ENCODE measurements around the gene LMO7.
"Not testable (repeated sequence)": the region's sequence is repeated elsewhere in the genome, so short reads cannot be mapped to it uniquely, and the experiment has no call there.

LMO7 gene

DNA sequence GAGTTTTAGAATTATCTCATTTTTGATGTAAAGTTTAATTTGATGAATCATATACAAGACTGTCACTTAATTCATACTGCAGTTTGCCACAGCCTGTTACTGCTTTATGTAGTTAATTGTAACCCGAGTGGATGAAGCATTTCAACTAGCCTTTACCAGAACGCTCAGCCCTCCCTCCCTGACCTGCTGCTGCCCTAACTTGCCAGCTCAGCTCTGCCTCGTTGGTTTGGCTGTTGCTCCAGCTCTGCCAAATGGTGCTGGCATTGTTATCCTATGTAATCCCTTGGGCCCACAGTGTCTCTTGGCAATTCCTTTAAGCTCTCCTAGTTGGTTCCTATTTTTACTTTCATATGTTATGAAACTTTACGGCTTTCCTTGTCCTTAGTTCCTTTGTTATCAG lies 113.3 kb downstream of the LMO7 start:
- DNase-seq = no peak

DNA sequence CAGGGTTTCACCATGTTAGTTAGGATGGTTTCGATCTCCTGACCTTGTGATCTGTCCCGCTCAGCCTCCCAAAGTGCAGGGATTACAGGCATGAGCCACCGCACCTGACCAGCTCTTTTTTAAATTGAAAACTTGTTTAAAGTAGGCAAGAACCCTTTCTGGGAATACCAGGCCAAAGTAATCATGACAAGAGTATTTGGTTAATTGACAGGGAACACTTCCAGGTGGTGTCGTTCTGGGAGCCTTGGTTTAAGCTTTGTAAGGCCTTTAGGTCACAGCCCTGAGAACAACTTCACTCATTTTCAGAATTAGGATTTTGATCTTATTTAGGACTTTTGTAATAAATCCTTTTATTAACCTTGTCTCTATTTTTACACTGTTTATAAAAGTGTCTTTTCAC lies 115.2 kb downstream of the LMO7 start:
- DNase-seq = no peak

DNA sequence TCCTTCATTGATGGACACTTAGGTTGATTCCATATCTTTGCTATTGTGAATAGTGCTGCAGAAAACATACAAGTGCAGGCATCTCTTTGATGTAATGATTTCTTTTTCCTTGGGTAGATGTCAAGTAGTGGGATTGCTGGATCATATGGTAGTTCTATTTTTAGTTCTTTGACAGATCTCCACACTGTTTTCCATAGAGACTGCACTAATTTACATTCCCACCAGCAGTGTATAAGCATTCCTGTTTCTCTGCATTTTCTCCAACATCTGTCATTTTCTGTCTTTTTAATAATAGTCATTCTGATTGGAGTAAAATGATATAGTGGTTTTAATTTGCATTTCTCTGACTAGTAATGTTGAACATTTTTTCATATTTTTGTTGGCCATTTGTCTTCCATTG lies 116.7 kb downstream of the LMO7 start:
- no peak for DNase-seq

DNA sequence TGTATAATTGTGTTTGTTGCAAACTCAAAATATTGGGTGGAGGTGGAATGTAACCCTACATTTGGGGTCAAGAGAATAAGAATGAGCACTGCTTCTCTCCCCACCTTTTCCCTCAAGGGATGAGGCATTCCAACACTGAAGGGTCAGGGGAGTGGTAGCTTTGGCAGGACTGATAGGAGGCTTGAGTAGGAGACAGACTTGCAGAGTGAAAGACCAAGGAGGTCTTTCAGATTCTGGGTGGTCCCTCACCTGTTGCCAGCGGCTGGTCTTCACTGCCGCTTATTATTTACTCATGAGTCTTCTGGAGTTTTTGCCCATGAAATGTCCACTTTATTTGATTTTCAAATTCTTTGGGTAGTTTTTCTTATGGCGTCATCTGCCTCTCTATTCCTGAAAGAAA lies 118.8 kb downstream of the LMO7 start:
- no peak for DNase-seq

DNA sequence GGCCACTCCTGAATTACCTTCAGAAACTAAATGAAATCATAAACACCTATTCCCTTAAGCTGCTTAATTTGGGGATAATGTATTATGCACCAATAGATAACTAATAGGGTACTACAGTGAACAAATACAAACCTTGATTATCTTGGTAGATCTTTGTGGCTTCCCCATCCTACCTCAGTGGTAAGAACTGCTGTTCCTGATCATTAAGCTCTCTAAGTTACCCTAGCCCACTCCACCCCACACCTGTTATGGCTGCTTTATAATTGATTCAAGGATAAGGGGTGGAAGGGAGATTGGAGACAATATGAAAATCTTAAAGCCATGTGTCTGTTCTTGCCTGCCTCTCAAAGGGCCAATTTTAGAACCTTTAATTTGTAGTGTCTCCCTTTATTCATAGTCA lies 121.2 kb downstream of the LMO7 start:
- DNase-seq = no peak

DNA sequence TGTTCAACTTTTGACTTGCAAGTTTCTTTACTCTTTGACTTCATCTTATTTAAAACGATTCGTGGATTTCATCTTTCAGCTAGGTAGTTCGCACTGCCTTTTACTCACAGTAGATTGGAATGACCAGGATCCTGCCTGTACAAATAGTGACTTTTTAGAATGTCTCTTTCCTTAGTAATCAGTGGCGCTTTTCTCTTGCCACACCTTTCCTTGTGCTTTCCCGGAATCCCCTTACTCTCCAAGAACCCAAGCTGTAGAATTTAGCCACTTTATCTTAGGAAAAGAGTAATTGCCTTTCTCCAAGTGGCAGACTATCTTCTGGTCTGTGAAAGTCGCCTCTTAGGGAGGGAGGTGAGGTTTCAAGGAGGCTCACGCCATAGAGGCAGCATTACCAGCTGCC lies 123.4 kb downstream of the LMO7 start:
- DNase-seq = no peak

DNA sequence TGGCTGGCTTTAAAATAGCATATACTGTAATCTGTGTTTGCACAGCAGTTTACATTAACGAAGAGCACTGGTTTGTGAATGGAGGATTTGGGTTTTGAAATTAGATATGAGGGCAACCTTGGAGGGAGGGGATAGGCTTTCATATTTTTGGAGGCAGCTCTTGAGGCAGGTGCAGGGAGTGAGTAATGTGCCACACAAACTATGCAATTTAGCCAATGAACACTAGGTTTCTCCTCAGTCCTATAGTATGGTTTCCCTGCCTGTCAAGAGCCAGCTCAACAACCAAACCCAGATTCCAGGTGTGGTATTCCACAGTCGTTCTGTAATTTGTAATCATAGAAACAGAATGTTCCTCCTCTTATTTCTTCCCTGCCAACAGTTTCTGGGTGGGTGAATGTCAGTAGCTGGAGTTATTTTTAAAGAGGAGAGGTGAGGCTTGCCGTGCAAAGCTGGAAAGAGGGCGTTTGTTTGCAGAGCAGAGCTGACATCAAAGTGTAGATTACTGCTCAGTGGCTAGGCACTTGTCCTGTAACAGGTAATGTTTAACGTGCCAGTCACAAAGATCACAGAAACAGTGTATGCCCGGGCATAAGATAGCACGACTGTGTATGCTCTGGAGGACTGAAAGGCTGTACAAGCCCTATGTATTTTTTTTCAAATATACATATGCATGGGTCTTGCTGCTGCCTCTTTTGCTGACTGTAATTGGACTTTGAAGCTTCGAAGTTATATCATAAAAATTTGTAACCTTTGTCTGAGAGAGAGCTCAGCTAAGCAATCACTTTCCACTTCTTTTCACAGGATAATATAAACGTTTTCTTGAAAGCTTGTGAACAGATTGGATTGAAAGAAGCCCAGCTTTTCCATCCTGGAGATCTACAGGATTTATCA lies 124.2 kb downstream of the LMO7 start:
- no peak for DNase-seq

DNA sequence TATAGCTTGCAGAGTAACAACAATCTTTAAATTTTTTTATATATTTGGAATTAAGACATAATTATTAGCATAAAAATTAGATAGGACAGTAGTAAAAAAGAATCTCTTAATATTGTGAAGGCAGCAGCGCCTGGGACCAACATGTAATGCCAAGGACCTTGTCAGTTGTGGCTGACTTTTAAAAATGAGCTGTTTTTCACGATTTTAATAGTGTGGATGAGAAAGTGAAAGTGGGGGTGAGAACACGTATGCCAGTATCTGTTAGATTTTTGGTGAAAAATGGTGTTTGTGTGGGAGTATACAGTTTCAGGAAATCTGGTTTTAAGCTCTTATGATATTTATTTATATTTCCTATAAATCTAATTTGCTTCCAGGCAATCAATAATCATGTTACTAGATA lies 125.2 kb downstream of the LMO7 start:
- DNase-seq = no peak

DNA sequence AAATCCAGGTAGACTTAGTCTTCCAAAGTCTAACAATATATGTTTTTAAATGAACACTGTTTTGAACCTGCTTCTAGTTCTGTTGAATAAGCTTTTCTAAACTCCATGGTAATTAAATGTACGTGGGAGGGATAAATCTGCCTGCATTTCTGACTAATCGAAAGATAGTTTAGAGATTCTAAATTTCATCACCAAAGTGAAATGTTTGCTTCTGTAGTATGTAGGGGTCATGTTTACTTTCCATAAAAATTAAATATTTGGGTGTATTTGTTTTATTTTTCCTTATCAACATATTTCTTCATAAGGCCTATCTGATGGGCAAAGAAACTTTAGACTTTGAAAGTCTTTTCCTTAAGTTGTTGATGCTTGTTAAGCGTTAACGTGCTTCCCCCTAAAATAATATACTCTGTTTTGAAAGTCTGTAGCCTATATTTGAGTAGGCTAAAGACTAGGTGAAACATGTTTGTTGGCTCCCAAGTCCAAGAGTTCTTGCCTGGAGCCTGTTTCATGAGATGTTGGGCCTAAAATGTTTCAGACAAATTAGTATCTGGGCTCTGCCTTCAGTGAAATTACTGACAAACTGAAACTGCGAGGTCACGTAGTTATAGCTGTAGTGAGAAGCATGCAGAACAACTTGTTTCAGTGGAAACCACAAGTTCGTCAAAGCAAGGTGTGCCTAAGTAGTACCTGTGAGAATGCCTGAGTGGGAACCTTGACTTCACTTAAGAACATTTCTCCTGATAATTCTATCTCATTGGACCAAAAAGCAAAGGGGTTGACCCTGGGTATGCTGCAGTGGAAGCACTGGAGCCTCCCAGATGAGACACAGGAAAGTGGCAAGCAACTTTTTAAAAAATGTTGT lies 126.2 kb downstream of the LMO7 start:
- no peak for DNase-seq

DNA sequence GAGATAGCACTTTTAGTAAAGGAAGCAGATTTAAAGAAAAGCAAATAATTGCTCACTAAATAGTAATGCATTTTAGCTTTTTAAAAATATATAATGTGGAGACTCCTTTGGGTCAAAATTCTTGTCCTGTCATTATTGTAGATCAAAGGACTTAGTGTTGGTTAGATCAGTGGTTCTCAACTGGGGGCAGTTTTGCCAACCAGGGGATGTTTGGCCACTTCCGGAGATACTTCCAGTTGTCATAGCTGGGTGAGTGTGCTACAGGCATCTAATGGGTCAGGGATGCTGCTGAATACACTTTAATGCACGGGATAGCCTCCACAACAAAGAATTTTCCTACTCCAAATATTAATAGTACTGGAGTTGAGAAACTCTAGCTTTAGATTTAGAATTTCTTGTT lies 126.8 kb downstream of the LMO7 start:
- no peak for DNase-seq

DNA sequence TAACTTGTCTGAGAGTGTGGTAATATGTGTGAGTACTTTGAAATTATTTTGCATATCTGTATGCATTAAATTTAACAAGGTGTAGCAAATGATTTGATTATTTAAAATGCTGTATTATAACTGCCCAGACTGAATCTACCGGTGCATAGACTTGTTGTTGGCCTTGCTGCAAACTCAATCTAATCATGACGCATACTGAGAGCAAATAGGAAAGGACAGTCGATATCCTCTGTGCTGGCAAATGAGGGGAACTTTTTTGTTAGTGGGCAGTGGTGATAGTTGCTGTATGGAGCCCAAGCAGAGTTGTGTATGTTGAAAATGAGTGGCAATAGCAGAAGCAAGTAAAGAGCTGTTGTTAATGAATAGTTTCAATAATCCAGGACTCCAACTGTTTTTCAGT lies 127.4 kb downstream of the LMO7 start:
- DNase-seq = no peak

DNA sequence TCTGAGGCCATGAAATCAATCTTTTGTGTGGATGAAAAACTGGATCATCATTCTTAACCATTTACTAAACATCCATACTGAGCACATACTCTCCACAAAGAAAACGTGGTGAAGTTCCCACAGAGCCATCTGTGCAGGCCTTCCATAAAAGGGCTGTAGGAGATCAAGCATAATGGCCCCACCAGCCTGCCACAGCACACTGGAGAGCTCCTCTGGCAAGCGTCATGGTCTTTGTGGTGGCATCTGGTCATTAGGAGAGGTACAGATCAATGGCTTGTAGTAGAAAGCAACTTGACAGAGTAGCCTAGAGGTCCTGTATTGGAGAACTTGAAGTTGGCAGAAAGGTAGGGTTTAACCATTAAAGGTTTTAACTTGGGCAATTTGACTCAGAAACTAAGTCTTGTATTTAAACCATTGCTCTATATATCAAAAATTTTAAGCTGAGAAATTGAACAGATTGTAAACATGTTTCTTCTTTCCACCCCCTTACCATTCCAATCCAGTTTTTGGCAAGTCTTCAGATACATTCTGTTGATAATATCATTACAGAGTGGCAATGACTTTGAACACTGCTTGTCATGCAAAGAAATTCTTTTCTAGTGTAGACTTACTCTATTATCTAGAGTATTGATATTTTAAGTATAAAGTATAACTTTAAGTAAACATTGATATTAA lies 128.3 kb downstream of the LMO7 start:
- no peak for DNase-seq

DNA sequence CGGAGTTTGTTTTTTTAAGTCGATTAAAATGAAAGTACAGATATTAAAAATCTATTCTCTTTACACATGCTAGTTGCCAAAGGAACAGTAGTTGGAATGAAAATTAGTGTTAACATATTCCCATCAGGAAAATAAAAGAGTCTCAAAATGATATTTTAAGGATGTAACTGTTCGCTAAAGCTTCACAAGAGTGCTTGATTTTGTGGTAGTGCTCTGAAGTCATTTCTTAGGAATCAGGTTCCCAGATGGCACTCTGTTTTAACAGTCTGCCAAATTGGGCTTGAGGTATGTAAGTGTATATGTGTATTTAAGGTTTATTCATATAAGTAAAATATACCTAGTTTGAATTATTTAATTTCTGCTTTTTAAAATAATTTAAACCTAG lies 128.8 kb downstream of the LMO7 start:
- DNase-seq = no peak

DNA sequence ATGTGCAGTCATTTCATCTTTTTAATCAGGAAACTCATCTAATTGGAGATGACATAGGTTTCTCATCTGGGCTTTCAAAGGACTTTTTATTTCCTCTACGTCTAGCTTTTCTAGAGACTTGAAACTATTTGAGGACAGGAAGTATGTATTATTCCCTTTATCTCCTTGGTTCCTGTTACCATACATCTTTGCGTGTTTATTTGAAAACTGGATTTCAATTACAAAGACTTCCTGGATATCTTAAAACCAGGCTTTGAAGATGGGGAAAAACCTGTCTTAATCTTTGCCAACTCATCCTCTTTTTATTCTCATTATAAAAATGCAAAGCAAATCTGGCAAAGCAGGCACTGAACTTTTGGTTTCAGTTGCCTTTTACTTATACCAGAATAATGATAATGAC lies 130.5 kb downstream of the LMO7 start:
- DNase-seq = no peak

DNA sequence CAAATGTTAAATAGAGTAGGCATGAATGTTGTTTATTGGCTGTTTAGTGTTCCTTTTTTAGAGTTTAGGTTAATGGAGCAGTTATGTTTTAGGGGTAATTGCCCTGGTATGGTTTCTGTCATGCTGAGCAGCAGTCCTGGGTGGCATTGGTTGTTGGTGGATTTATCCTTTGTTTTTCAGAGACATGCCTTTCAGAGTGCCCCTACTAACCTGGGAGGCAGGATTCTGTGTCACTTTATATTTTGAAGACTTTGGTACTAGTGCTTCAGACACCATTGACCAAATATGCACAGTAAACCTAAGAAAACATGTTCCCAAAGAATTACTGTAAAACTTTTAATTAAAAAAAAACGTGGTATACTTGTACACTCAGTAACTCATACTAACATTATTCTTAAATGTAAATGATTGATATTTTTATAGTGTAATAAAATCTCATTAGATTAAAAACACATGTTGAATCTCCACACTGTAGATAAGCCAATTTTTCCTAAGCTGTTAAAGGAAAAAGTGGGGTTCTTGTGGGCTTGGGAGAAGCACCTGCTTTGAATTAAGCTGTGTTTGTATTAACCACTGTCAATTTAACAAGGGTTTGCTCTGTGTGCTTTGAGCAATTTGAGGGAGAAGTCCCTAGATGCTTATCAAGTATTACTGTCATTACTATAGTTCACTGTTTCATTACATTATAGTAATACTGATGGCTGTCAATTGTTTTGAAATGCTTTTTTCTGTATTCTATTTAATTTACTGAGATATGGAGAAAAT lies 133.2 kb downstream of the LMO7 start:
- DNase-seq = no peak

DNA sequence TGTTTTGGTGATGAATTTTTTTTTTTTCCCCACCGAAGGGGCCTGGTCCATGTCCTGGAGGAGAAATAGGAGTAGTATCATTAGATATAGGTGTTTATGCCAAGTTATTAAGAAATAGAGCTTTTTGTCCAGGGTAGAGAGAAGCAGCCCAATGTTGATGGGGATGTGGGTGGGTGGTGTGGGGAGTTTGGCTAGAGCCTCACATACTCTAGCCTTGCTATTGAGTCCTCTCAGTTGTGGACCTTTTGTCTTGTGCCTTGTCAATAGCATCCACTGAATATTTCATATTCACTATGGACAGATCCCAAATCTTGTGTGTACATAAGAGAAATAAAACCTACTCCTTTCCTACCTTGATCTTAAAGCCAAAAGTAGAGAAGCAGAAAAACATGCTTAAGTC lies 134.0 kb downstream of the LMO7 start:
- no peak for DNase-seq

DNA sequence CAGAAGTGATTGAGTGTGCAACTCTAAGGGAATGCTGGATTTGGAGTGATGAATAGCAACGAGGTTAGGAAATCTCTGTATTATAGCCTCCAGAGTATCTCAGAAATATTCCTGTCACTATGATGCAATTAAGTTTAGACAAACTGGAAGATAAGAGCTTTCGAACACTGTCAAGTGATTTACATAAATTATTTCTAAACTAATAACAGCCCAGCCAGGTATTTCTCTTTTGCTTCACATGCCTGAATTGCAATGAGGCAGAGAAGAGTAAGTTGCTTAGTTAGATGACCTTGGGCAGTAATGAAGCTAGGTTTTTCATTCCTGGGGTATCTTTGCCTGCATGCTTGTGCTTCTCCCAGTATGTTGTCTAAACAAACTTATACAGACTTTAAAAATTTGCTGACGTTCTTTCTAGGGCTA lies 134.5 kb downstream of the LMO7 start:
- peak; percentile 48 for DNase-seq

DNA sequence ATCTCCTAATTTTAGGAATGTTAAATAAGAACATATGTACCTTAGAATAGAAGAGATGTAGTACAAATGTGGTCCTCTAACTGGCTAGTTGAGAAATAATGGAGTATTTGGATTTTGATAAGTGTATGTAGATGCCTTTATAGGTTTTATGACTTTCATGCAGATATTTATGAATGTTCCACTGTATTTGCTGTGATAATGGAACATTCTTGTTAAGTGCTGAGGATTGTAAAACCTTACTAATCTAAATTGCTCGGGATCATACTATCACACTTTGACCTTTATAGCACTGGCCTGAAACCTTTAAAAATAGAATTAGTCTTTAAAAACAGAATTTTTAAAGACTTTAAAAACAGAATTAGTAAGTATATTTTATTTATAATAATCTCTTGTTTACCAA lies 135.1 kb downstream of the LMO7 start:
- DNase-seq = no peak

DNA sequence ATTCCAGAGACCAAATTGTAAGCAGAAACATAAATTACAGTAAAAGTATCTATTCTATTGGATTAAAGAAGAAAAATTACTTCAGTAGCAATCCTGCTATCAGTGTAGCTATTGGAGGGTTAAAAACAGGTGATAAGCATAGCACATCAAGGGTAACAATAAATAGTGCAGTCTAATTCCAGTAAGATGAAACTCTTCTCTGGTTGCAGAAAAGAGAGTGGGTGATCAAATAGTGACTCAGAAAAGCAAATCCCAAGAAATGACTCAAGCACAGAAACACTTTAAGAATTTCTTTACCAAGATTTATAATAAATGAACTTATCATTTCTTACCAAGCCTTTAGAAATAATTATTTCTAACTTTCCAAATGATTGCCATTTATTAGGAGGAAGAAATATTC lies 135.7 kb downstream of the LMO7 start:
- DNase-seq = peak; percentile 81

DNA sequence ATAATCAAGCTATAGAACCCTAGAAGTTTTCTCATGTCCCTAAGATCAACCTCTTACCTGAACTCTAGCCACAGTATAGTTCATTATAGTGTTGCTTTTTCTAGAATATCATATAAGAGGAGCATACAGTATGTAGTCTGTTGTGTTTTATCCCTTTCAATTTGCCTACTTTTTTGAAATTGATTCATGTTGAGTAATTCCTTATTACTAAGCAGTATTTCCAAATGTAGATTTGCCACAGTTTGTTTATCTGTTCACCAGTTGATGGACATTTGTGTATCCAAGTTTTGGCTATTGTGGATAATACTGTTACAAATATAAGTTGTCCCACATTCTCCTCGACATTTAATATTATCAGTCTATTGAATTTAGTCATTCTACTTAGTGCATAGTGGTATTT lies 138.0 kb downstream of the LMO7 start:
- no peak for DNase-seq

DNA sequence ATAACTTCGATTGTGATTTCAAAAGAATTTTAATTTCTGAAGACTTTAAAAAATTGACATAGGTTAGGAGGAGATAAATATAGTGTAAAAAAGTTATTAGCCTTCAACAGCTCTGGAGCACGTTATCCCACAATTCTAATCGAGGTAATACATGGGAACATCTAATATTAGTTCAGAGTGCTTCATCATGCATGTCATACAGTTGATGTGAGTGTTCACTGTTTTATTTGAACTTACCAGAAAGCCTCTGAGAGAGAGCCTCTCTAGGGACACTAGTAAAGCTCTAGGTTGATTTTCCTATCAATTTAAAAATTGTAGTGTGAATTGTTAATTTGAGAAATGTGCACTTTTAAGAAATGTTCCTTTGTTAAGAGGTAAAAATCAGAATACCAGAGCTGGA lies 140.4 kb downstream of the LMO7 start:
- DNase-seq = no peak

DNA sequence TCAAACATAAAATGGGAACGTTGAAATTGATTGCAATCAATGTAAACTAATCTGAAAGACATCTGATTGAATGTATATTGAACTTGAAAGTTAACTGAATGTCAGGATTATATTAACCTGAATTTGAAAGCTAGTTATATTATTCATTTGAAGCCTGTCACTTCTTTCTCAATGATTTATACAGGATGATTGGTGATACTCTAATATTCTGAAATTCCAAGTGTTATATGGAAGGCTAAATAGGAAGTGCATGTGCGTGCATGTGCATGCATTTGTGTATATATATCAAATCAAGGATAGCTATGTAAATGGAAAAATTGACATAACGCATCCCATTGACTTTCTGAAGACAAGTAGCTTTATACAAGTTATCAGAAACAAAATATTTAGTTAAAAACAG lies 143.3 kb downstream of the LMO7 start:
- DNase-seq = no peak

DNA sequence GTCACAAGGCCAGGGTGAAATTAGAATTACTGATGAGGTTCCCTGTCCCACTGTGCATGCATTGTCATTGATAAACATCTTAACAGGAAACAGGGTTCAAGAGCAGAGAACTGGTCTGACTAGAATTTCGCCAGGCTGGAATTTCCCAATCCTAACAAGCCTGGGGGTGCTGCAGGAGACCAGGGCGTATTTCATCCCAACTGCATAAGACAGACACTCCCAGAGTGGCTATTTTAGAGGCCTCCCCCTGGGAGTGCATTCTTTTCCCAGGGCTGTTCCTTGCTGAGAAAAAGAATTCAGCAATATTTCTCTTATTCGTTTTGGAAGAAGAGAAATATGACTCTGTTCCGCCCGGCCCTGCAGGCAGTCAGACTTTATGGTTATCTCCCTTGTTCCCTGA lies 144.0 kb downstream of the LMO7 start:
- not testable (repeated sequence) for DNase-seq

Measured in NCI-H226 (cell line).